Stomach (tissue), 4 donors: Measurements from ENCODE around the gene ACVR1.

Experiments used
- EP300 ChIP-seq: sonication (generic); formaldehyde crosslinking; IDR thresholded peaks from one replicate; pipeline ENCODE4 v1.6.1; 2017; ENCODE audit warnings: antibody characterized with exemption
- POLR2A ChIP-seq, 4 donors: fragments of 450-650 bp; IDR thresholded peaks; one replicate each; pipeline ENCODE4 v1.6.1; 2016; ENCODE audit warnings: antibody characterized with exemption in 4 of 4, control low read depth in 2 of 4, mild to moderate bottlenecking in 1 of 4, moderate library complexity in 1 of 4
- TF ChIP-seq, protein P1 (sequence below), 7 experiments: fragments of 450-650 bp in 4 of 7; fragments of 200-600 bp in 3 of 7; sonication (generic) in 3 of 7; IDR thresholded peaks; one replicate each; pipeline ENCODE4 v1.5.1; 2016 to 2019; ENCODE audit warnings: antibody characterized with exemption in 7 of 7, control low read depth in 2 of 7, mild to moderate bottlenecking in 1 of 7

- TF ChIP-seq EP300 (no peak), POLR2A (IDR thresholded peaks at IDR 0.05) (no peak)
- TF ChIP-seq, protein P1, sequence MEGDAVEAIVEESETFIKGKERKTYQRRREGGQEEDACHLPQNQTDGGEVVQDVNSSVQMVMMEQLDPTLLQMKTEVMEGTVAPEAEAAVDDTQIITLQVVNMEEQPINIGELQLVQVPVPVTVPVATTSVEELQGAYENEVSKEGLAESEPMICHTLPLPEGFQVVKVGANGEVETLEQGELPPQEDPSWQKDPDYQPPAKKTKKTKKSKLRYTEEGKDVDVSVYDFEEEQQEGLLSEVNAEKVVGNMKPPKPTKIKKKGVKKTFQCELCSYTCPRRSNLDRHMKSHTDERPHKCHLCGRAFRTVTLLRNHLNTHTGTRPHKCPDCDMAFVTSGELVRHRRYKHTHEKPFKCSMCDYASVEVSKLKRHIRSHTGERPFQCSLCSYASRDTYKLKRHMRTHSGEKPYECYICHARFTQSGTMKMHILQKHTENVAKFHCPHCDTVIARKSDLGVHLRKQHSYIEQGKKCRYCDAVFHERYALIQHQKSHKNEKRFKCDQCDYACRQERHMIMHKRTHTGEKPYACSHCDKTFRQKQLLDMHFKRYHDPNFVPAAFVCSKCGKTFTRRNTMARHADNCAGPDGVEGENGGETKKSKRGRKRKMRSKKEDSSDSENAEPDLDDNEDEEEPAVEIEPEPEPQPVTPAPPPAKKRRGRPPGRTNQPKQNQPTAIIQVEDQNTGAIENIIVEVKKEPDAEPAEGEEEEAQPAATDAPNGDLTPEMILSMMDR (IDR thresholded peaks at IDR 0.05), result no peak
Measured at GRCh38 chr2:157918319-157918718, 42.2 kb upstream of the ACVR1 start.
